ENCODE results near the gene MTTP.
"Not testable (repeated sequence)": the region's sequence is repeated elsewhere in the genome, so short reads cannot be mapped to it uniquely, and the experiment has no call there.

The MTTP gene

GRCh38 chr4:99574530-99575324 is at the start of gene MTTP:
Gene MTTP (plus strand): TSS chr4:99574824. CDS start chr4:99574910, 86 bp downstream.
- DNase-seq (ENCODE audit: extremely low read depth, low read depth), result no peak

GRCh38 chr4:99529228-99529627 is 45.4 kb upstream of the MTTP start:
- DNase-seq (ENCODE audit: extremely low read depth, low read depth), result peak; percentile 0
- TF ChIP-seq CTCF (IDR thresholded peaks at IDR 0.05; ENCODE audit: low read depth, low read length), result no peak

More at GRCh38 chr4:99574530-99575324, at the start of gene MTTP:
- no peak for TF ChIP-seq CTCF (IDR thresholded peaks at IDR 0.05; ENCODE audit: low read depth, low read length)

- no peak for TF ChIP-seq CTCF (IDR thresholded peaks at IDR 0.05; ENCODE audit: low read depth, low read length)
Observed at GRCh38 chr4:99529956-99530355, 44.7 kb upstream of the MTTP start.

GRCh38 chr4:99534699-99535098 is 39.9 kb upstream of the MTTP start:
- DNase-seq (ENCODE audit: extremely low read depth, low read depth), result not testable (repeated sequence)

More at GRCh38 chr4:99529956-99530355, 44.7 kb upstream of the MTTP start:
- DNase-seq (ENCODE audit: extremely low read depth, low read depth), result no peak

GRCh38 chr4:99536271-99536670 is 38.4 kb upstream of the MTTP start:
- no peak for DNase-seq (ENCODE audit: extremely low read depth, low read depth)
- TF ChIP-seq CTCF (IDR thresholded peaks at IDR 0.05; ENCODE audit: low read depth, low read length), result no peak

- DNase-seq (ENCODE audit: extremely low read depth, low read depth), result no peak
- TF ChIP-seq CTCF (IDR thresholded peaks at IDR 0.05; ENCODE audit: low read depth, low read length), result no peak
Observed at GRCh38 chr4:99536848-99537247, 37.8 kb upstream of the MTTP start.

GRCh38 chr4:99537674-99538073 is 37.0 kb upstream of the MTTP start:
- DNase-seq (ENCODE audit: extremely low read depth, low read depth), result no peak
- no peak for TF ChIP-seq CTCF (IDR thresholded peaks at IDR 0.05; ENCODE audit: low read depth, low read length)
